GM19395 (cell line): ENCODE measurements around the gene ZNF662.

Experiments
- ATAC-seq: cut with Tn5 transposase; IDR thresholded peaks from one replicate; pipeline ENCODE4 v1.9.1; 2021; ENCODE audit warnings: mild to moderate bottlenecking, moderate library complexity; ENCODE audit not compliant: unreplicated experiment

ZNF662 gene

DNA sequence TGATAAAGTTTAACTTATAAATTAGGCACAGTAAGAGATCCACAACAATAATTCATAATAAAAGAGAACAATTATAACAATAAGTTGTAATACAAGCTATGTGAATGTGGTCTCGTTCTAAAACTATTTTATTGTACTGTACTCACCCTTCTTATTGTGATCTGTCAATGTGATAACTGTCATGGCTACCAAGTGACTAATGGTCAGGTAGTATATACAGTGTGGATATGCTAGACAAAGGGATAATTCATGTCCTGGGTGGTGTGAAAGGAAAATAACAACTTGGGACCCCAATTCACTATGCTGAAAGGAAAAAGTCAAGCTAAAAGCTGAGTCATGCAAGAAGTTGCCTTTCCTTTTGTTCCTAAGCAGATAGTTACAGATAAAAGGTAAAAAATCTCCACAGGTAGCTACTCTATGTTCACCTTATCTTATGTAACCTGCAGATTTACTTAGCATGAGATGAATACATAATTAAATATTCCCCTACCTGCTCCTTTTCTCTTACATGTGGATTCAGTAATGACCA lies 19.6 kb upstream of the ZNF662 start:
- ATAC-seq = no peak

GRCh38 chr3:42887084-42887483 lies 18.9 kb upstream of the ZNF662 start:
- ATAC-seq = no peak

- ATAC-seq = no peak
Measured at GRCh38 chr3:42891042-42891441, 14.9 kb upstream of the ZNF662 start.

DNA sequence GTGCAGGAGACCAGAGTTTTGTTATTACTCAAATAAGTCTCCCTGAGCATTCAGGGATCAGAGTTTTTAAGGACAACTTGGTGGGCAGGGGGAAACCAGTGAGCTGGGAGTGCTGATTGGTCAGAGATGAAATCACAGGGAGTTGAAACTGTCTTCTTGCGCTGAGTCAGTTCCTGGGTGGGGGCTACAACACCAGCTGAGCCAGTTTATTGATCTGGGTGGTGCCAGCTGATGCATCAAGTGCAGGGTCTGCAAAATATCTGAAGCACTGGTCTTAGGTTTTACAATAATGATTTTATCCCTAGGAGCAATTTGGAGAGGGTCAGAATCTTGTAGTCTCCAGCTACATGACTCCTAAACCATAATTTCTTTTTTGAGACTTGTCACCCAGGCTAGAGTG lies 13.8 kb upstream of the ZNF662 start:
- no peak for ATAC-seq

GRCh38 chr3:42892807-42893206 lies 13.1 kb upstream of the ZNF662 start:
- no peak for ATAC-seq

DNA sequence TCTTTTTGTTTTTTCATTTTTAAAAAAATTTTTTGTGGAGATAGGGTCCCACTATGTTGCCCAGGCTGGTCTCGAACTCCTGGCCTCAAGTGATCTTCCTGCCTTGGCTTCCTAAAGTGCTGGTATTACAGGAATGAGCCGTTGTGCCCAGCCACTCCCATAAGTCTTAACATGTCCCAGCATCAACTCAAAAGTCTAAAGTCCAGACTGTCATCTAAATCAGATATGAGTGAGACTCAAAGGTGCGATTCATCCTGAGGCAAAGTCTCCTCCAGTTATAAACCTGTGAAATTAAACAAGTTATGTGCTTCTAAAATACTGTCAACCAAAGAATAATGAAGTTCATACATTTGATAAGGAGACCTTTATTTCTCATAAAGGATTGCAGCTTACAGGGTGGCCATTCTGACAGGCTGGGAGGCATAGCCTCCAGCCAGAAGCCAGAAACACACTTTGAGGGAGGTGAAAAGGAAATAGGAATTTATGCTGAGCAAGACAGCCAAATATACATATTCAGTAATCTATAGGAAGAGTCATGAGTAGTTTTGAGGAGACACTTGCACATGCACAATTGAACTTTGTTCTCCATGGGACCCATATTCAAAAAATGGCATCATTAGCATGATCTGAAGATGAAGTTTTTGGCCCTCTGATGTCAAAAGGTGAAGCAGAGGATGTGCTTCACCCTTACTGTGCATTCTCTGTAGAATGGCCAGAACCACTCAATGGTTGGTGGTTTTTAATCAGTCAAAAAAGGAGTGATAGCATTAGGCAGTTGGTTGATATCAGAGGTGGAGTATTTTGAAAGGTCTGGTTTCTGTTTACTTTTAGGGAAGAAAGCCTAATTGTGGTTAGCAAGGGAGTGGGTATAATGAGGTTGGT lies 11.0 kb upstream of the ZNF662 start:
- ATAC-seq = no peak

- ATAC-seq = no peak
Measured at GRCh38 chr3:42895580-42895868, 10.4 kb upstream of the ZNF662 start.

- no peak for ATAC-seq
Measured at GRCh38 chr3:42898896-42899675, 6.9 kb upstream of the ZNF662 start.

DNA sequence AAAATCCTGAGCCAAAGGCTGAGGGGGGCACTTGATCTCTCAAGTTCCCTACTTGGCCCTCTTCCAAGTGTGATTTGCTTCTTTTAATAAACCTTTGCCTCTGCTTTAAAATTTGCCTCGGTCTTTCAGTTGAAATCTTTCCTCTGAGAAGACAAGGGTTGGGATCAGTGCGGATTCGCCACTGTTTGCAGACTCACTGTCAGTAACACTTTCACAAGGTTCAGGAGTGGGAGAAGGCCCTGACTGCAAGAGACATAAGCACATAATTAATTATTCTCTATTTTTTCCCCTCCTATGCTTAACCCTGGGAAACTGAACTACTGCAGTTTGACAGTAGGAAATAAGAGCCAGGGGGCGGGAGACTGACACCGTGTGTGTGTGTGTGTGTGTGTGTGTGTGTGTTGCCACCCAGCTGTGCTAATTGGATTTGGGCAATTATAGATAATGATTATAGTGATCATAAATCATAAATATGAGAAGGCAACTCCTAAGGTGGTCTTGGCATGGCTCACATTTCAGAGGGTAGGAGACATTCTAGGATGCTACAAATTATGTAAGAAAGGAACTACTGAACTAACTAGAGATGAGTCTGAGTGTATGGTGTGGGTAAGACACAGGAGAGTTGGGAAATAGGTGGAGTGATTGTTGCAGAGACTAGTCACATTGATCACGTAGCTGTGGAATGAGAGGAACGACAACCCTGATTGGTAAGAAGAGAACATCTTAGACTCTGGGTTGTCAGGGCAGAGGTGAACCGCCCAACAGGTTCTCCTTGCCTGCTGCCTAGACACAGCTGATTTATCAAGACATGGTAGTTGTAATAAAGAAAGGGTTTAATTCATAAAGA lies 5.5 kb upstream of the ZNF662 start:
- ATAC-seq = no peak

- ATAC-seq = no peak
Measured at GRCh38 chr3:42901073-42901415, 4.9 kb upstream of the ZNF662 start.

DNA sequence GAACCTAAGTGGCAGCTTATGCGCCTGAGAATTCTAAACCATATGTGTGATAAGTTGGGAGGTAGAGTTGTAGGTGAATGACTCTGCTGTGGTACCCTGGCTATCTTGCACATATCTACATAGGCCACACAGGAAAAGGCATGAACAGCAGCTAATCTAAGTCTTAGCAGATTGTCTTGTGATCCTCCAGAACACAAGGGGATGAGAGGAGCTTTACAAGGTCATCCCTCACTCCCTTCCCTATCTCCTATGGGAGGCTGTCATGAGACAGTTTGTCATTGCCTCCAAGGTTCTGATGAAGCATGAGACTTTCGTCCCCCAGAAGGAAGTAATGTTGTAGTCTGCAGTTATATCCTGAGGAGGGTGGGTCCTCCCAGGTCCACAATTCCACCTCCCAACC lies 3.7 kb upstream of the ZNF662 start:
- ATAC-seq = no peak

GRCh38 chr3:42904076-42904475 lies 1.9 kb upstream of the ZNF662 start:
- ATAC-seq = no peak

DNA sequence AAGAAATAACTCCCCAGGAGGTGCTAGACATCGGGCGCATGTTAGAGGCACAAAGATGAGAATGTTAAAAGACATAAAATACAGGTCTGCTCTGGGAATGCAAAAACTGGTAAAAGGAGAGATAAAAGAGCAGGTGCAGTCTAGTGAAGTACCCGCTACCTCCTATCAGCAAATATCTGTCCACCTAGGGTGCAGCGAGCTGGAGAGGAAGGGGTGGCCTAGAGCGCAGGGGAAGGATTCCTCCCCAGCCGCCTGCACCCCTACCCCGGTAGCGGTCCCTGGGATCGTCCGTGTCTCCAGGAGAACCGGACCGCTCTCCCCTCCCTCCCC lies 237 bp upstream of the ZNF662 start:
- ATAC-seq = no peak

DNA sequence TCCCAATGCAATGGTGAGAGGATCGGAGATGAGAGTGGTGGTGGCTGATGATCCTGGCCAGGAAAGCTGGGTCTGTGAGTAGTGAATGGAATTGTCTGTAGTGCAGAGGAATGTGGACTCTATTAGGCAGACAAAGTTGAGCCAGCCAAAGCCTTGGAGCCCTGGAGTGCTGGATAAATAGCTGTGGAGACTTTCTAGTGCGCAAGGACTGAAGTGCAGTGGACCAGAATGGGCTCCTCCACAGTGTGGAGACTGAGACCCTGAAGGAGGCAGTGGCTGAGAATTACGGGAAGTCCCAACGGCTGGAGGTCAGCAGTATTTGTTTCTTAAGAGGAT lies 874 bp downstream of the ZNF662 start:
- no peak for ATAC-seq

GRCh38 chr3:42908675-42909074 lies 2.7 kb downstream of the ZNF662 start:
- ATAC-seq = no peak

DNA sequence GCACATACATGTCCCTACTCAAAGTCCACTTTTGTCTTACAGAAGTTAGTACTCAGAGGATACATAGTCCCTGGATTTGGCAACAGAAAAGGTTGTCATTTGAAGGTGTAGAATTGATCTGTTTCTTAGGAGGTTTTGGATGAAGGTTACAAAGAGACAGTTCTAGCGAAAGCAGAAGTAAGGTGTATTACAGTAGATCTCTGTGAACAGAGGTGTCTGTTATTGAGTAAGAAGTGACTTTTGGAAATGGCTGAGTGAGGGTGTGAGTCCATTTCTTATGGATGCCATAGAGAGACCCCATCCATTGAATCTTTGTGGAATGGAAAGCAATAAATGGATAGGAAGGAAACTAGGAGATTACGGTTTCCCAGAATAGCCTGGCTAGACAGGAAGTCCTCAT lies 5.6 kb downstream of the ZNF662 start:
- ATAC-seq = no peak

DNA sequence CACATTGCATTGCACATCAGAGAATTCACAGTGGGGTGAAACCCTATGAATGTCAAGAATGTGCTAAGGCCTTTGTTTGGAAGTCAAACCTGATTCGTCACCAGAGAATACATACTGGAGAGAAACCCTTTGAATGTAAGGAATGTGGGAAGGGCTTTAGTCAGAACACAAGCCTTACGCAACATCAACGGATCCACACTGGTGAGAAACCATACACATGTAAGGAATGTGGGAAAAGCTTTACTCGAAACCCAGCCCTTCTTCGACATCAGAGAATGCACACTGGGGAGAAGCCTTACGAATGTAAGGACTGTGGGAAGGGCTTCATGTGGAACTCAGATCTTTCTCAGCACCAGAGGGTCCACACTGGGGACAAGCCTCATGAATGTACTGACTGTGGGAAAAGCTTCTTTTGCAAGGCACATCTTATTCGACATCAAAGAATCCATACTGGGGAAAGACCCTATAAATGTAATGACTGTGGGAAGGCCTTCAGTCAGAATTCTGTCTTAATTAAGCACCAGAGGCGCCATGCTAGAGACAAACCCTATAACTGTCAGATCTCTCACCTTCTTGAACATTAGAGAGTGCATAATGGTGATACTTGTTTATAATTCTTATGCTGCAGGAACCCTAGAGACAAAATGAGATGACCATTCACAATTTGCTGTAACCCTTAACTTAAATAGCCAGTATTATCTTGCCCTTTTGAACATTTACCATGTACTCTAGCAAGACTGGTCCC lies 9.0 kb downstream of the ZNF662 start:
- no peak for ATAC-seq

- no peak for ATAC-seq
Measured at GRCh38 chr3:42923606-42924005, 17.7 kb downstream of the ZNF662 start.

DNA sequence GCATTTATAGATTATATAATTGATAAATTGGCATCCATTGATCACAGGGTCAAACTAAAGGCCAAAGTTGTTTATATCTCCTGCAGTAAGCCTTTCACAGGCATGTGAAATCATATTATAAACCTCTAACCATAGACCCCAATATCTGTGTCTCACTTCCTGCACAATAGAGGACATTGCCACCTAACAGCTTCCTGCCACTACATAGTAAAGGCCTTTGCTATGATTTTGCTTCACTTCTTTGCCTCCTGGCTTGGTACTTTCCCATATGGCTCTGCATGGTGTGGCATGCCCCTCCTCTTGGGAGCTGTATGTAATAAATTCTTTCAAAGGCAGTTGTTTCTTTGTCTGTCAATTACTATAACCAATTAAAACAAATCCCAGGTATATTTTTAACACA lies 20.4 kb downstream of the ZNF662 start:
- no peak for ATAC-seq

- no peak for ATAC-seq
Measured at GRCh38 chr3:42934111-42934510, 28.2 kb downstream of the ZNF662 start.

DNA sequence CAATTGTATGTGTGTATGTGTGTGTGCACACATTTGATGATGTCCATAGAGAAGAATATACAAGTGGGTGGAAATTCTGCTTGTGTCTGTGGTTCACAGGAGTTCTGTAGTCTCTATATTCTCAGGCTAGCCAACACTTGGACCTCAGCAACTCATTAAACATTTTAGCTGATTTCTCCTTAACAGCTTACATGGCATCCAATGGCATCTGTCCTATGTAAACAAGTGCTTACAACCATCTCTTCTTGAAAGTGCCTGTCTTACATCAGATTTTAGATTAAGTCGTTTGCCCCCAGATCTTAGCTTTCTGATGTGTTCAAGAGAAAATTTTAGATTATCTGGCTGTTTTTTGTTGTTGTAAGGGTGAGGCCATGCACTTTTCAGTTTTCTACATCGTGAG lies 29.0 kb downstream of the ZNF662 start:
- ATAC-seq = no peak
